H1 (cell line): Measurements from ENCODE around the gene MXD3. TPM values are rescaled to one million over a fixed set of nuclear protein-coding genes. Genes with fewer than 3 reads are reported as not detected.

ENCODE experiments used
- ATF2 ChIP-seq: IDR thresholded peaks from 2 replicates; pipeline ENCODE4 v1.6.1; 2012; ENCODE audit warnings: low read length, inconsistent platforms
- HDAC2 ChIP-seq, 2 experiments: fragments of 300-600 bp in 1 of 2; sonication (generic) in 1 of 2; IDR thresholded peaks; 2 replicates each; pipeline ENCODE4 v1.6.1; 2011 to 2012; ENCODE audit warnings: low read depth in 2 of 2, low read length in 2 of 2, mild to moderate bottlenecking in 2 of 2, moderate library complexity in 2 of 2, borderline replicate concordance in 1 of 2, inconsistent platforms in 1 of 2
- MAX ChIP-seq: IDR thresholded peaks from 2 replicates; pipeline ENCODE4 v1.6.1; 2012; ENCODE audit warnings: inconsistent platforms
- polyA plus RNA-seq, 7 experiments: library from polyadenylated mRNA; depleted of rRNA in 3 of 7; stranded (reverse) in 5 of 7; unstranded in 2 of 7; fragments of >200 nt in 5 of 7; fragments of 200-250 nt in 2 of 7; gene quantifications; 1 replicate in 5 of 7; 2 replicates in 1 of 7; 4 replicates in 1 of 7; pipeline versions ENCODE4 v1.2.1 to v1.2.3, GENCODE V29; 2011 to 2013; ENCODE audit warnings: missing spikeins in 2 of 7, mixed read lengths in 2 of 7
- total RNA-seq: library from RNA; stranded (reverse); fragmentation: NEBNext Ultra II Directional; extraction: Animal tissue kit (Norgen Biotek cat#: 25700); gene quantifications from 2 replicates; pipeline ENCODE4 v1.2.1, GENCODE V29; 2021

MXD3 gene
- total and polyA plus RNA-seq, 2 of the 8 experiments (the other 6 are each of a cell fraction or from before 2014, with no cell fraction given), result 6.5 to 7.7 TPM

GRCh38 chr5:177350776-177351391 lies 39.2 kb upstream of the MXD3 start (continued):
- no peak for TF ChIP-seq ATF2
- no peak for TF ChIP-seq HDAC2 (IDR thresholded peaks at IDR 0.05; ENCODE audit: borderline replicate concordance in 1 of 2, low read depth in 2 of 2, low read length in 2 of 2)
- TF ChIP-seq MAX, result no peak
